ENCODE results near the gene PDE7B.

Gene PDE7B

DNA sequence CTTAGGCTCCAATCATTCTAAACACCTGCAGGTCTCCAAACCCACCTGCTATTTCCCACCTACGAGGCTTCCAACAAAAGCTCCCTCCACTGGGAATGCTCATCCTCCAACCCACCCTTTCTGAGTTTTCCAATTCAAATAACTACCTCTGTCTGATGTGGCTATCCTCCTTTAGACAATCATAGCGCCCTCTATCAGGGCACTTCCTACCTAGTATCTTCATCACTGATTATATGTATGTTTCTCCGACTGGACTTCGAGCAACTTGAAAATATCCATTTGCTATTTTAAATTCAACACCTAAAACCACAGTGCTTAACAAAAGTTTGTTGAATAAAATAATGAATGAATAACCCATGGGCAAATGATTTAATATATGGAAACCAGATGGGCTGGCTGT lies 357.3 kb downstream of the PDE7B start:
- WGBS (ENCODE audit: extremely low coverage, insufficient coverage, low lambda C conversion rate): no CpG with 5 or more reads among the region's 4 CpGs

DNA sequence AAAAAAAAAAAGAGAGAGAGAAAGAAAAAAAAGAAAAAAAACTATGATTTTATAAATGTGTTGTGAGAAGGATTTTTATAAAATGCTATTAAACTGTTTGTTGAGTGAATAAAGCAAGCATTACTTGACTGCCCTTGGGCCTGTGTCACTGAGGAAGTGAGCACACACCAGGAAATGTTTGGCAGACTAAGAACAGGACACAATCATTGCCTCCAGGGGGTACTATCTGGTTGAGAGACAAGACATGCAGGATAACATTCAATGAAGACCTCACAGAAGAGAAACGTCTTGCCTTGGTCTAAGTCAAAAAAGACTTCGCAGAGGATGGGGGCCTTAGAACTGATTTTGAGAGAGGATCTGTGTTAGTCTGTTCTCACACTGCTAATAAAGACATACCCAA lies 358.0 kb downstream of the PDE7B start:
- H4K8ac ChIP-seq (ENCODE audit: low read depth, low read length): no peak overlapping the region
- H3K18ac ChIP-seq (ENCODE audit: low read length): no peak overlapping the region
- DNase-seq: peak; percentile 60
- no peak overlapping the region for H3K4me3 ChIP-seq (ENCODE audit: low read length)
- H3K27ac ChIP-seq (ENCODE audit: low read depth, low read length): no peak overlapping the region
- no peak overlapping the region for H2BK120ac ChIP-seq (ENCODE audit: low read depth, low read length)
- no peak overlapping the region for H2AK5ac ChIP-seq (ENCODE audit: low read length)
- no peaks in the 10 kb centered on the region for H3K36me3 ChIP-seq (ENCODE audit: control insufficient read depth, insufficient read depth, low read length)
- H3K4ac ChIP-seq (ENCODE audit: low read depth, low read length): no peak overlapping the region
- no peaks in the 10 kb centered on the region for H3K79me1 ChIP-seq (ENCODE audit: low read length)
- no peaks in the 10 kb centered on the region for H3K79me2 ChIP-seq (ENCODE audit: control insufficient read depth, insufficient read depth, low read length)
- no peak overlapping the region for H3K56ac ChIP-seq (ENCODE audit: low read length)
- no peak overlapping the region for H2BK15ac ChIP-seq (replicated peaks; ENCODE audit: low read depth)
- H2BK5ac ChIP-seq (ENCODE audit: low read length): no peak overlapping the region
- H3K9ac ChIP-seq (ENCODE audit: low read length): no peak overlapping the region
- WGBS (ENCODE audit: extremely low coverage, insufficient coverage, low lambda C conversion rate): no CpG with 5 or more reads among the region's 2 CpGs
- no peaks in the 10 kb centered on the region for H3K4me1 ChIP-seq (ENCODE audit: control insufficient read depth, low read depth, low read length)
- no peak overlapping the region for H3K23ac ChIP-seq (ENCODE audit: low read length)
- no peak overlapping the region for H3K4me2 ChIP-seq (ENCODE audit: low read length)
- no peaks in the 10 kb centered on the region for H3K27me3 ChIP-seq (ENCODE audit: insufficient read depth, low read length, poor library complexity)
- no peak overlapping the region for H4K5ac ChIP-seq (ENCODE audit: low read length)

More for the DNA sequence above, 357.3 kb downstream of the PDE7B start:
- Histone ChIP-seq H3K4me2 (ENCODE audit: low read length) (no peak overlapping the region), H3K9ac (ENCODE audit: low read length) (no peak overlapping the region), H4K5ac (ENCODE audit: low read length) (no peak overlapping the region), H3K56ac (ENCODE audit: low read length) (no peak overlapping the region), H2BK15ac (replicated peaks; ENCODE audit: low read depth) (no peak overlapping the region), H3K79me1 (ENCODE audit: low read length) (no peaks in the 10 kb centered on the region), H3K18ac (ENCODE audit: low read length) (no peak overlapping the region), H2BK120ac (ENCODE audit: low read depth, low read length) (no peak overlapping the region), H2BK5ac (ENCODE audit: low read length) (no peak overlapping the region), H2AK5ac (ENCODE audit: low read length) (no peak overlapping the region), H3K27me3 (ENCODE audit: insufficient read depth, low read length, poor library complexity) (no peaks in the 10 kb centered on the region), H3K79me2 (ENCODE audit: control insufficient read depth, insufficient read depth, low read length) (no peaks in the 10 kb centered on the region), H3K36me3 (ENCODE audit: control insufficient read depth, insufficient read depth, low read length) (no peaks in the 10 kb centered on the region), H3K4me3 (ENCODE audit: low read length) (no peak overlapping the region), H3K23ac (ENCODE audit: low read length) (no peak overlapping the region), H3K27ac (ENCODE audit: low read depth, low read length) (no peak overlapping the region), H3K4ac (ENCODE audit: low read depth, low read length) (no peak overlapping the region), H4K8ac (ENCODE audit: low read depth, low read length) (no peak overlapping the region), H3K4me1 (ENCODE audit: control insufficient read depth, low read depth, low read length) (no peaks in the 10 kb centered on the region)
- DNase-seq: peak; percentile 22

DNA sequence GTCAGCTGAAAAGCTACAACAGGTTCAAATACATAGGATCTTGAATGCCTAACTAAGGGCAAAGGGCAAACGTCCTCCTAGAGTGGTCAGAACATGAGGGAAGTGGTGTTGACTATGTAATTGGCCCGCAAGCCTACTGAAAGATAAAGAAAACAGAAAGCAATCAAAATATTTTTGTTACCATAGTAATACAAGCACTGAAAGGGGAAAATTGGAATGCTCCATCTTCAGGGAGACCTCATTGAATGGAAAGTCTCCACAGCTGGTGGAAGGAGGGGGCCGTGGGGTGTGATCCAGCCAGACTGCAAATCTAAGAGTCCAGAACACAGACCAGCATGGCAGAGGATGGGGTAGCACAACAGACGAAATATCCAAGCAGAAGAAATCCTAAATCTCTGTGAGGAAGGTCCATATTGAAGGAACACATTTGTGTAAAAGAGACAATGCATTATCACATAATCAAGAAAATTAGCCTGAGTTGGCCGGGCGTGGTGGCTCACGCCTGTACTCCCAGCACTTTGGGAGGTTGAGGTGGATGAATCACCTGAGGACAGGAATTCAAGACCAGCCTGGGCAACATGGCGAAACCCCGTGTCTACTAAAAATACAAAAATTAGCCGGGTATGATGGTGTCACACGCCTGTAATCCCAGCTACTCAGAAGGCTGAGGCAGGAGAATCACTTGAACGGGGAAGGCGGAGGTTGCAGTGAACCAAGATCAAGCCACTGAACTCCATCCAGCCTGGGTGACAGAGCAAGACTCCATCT lies 359.1 kb downstream of the PDE7B start:
- Histone ChIP-seq H3K4me3 (ENCODE audit: low read length) (no peak overlapping the region), H3K79me1 (ENCODE audit: low read length) (no peaks in the 10 kb centered on the region), H3K18ac (ENCODE audit: low read length) (no peak overlapping the region), H3K4me1 (ENCODE audit: control insufficient read depth, low read depth, low read length) (no peaks in the 10 kb centered on the region), H2BK5ac (ENCODE audit: low read length) (no peak overlapping the region), H3K36me3 (ENCODE audit: control insufficient read depth, insufficient read depth, low read length) (no peaks in the 10 kb centered on the region), H3K4ac (ENCODE audit: low read depth, low read length) (no peak overlapping the region), H2AK5ac (ENCODE audit: low read length) (no peak overlapping the region), H4K8ac (ENCODE audit: low read depth, low read length) (no peak overlapping the region), H3K27ac (ENCODE audit: low read depth, low read length) (no peak overlapping the region), H3K56ac (ENCODE audit: low read length) (no peak overlapping the region), H3K23ac (ENCODE audit: low read length) (no peak overlapping the region), H4K5ac (ENCODE audit: low read length) (no peak overlapping the region), H3K27me3 (ENCODE audit: insufficient read depth, low read length, poor library complexity) (no peaks in the 10 kb centered on the region), H2BK15ac (replicated peaks; ENCODE audit: low read depth) (no peak overlapping the region), H2BK120ac (ENCODE audit: low read depth, low read length) (no peak overlapping the region), H3K9ac (ENCODE audit: low read length) (no peak overlapping the region), H3K79me2 (ENCODE audit: control insufficient read depth, insufficient read depth, low read length) (no peaks in the 10 kb centered on the region), H3K4me2 (ENCODE audit: low read length) (no peak overlapping the region)
- WGBS (ENCODE audit: extremely low coverage, insufficient coverage, low lambda C conversion rate): no CpG with 5 or more reads among the region's 13 CpGs
- no peak for DNase-seq

DNA sequence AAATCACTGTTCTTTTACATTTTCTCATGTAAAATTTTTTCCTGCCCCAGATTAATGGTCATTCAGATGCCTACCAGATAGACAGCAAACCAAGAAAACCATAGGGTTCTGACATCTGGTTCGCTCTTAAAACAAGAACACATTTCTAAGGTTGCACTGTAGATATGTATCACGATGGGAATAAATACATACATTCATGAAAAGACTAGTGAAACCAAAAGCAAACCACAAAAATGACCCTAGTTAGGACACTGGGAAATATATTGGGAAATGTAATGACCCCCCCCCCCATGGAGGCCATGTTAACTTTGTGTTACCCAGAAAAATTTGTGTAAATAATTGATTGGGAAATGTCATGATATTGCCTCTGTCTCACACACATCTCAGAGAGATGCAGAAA lies 361.1 kb downstream of the PDE7B start:
- H3K4ac ChIP-seq (ENCODE audit: low read depth, low read length): no peak overlapping the region
- no peak overlapping the region for H4K8ac ChIP-seq (ENCODE audit: low read depth, low read length)
- H3K56ac ChIP-seq (ENCODE audit: low read length): no peak overlapping the region
- no peaks in the 10 kb centered on the region for H3K36me3 ChIP-seq (ENCODE audit: control insufficient read depth, insufficient read depth, low read length)
- H3K9ac ChIP-seq (ENCODE audit: low read length): no peak overlapping the region
- no peaks in the 10 kb centered on the region for H3K79me1 ChIP-seq (ENCODE audit: low read length)
- DNase-seq: no peak
- no peak overlapping the region for H2BK120ac ChIP-seq (ENCODE audit: low read depth, low read length)
- no peak overlapping the region for H3K27ac ChIP-seq (ENCODE audit: low read depth, low read length)
- no peak overlapping the region for H3K4me3 ChIP-seq (ENCODE audit: low read length)
- no peak overlapping the region for H3K4me2 ChIP-seq (ENCODE audit: low read length)
- no peak overlapping the region for H3K23ac ChIP-seq (ENCODE audit: low read length)
- H2AK5ac ChIP-seq (ENCODE audit: low read length): no peak overlapping the region
- no peak overlapping the region for H2BK5ac ChIP-seq (ENCODE audit: low read length)
- H2BK15ac ChIP-seq (replicated peaks; ENCODE audit: low read depth): no peak overlapping the region
- no peaks in the 10 kb centered on the region for H3K4me1 ChIP-seq (ENCODE audit: control insufficient read depth, low read depth, low read length)
- H4K5ac ChIP-seq (ENCODE audit: low read length): no peak overlapping the region
- no peaks in the 10 kb centered on the region for H3K79me2 ChIP-seq (ENCODE audit: control insufficient read depth, insufficient read depth, low read length)
- no peak overlapping the region for H3K18ac ChIP-seq (ENCODE audit: low read length)
- WGBS (ENCODE audit: extremely low coverage, insufficient coverage, low lambda C conversion rate): no CpG with 5 or more reads among the region's 2 CpGs
- no peaks in the 10 kb centered on the region for H3K27me3 ChIP-seq (ENCODE audit: insufficient read depth, low read length, poor library complexity)

DNA sequence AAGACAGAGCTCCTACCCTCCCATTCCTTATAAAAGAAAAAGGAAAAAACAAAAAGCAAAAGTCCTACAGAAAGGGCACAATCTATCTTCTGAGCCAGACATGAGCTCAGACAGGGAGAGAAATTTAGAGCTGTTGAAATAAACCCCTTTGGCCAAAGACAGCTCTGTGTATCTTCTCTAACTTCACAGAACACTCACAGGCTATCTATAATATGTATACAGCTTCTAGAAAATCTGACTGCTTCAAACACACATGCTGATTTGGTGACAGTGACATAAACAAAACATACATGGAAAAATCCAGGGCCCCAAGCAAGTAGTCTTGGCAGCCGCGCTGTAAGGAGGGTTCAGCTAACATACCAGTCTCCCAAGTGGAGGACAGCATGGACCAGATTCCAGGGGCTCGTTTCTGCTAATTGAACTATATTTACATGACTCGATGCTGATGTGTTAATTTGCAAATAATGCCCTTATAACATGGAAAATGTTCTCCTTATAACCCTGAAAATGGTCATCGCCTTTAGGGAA lies 361.6 kb downstream of the PDE7B start:
- Histone ChIP-seq H2BK15ac (replicated peaks; ENCODE audit: low read depth) (no peak overlapping the region), H3K79me2 (ENCODE audit: control insufficient read depth, insufficient read depth, low read length) (no peaks in the 10 kb centered on the region), H3K56ac (ENCODE audit: low read length) (no peak overlapping the region), H3K9ac (ENCODE audit: low read length) (no peak overlapping the region), H2BK5ac (ENCODE audit: low read length) (no peak overlapping the region), H3K27me3 (ENCODE audit: insufficient read depth, low read length, poor library complexity) (no peaks in the 10 kb centered on the region), H3K4ac (ENCODE audit: low read depth, low read length) (no peak overlapping the region), H2BK120ac (ENCODE audit: low read depth, low read length) (no peak overlapping the region), H3K27ac (ENCODE audit: low read depth, low read length) (no peak overlapping the region), H3K4me1 (ENCODE audit: control insufficient read depth, low read depth, low read length) (no peaks in the 10 kb centered on the region), H3K18ac (ENCODE audit: low read length) (no peak overlapping the region), H4K8ac (ENCODE audit: low read depth, low read length) (no peak overlapping the region), H3K4me2 (ENCODE audit: low read length) (no peak overlapping the region), H2AK5ac (ENCODE audit: low read length) (no peak overlapping the region), H3K79me1 (ENCODE audit: low read length) (no peaks in the 10 kb centered on the region), H3K23ac (ENCODE audit: low read length) (no peak overlapping the region), H3K4me3 (ENCODE audit: low read length) (no peak overlapping the region), H3K36me3 (ENCODE audit: control insufficient read depth, insufficient read depth, low read length) (no peaks in the 10 kb centered on the region), H4K5ac (ENCODE audit: low read length) (no peak overlapping the region)
- WGBS (ENCODE audit: extremely low coverage, insufficient coverage, low lambda C conversion rate): no CpG with 5 or more reads among the region's 5 CpGs
- no peak for DNase-seq

DNA sequence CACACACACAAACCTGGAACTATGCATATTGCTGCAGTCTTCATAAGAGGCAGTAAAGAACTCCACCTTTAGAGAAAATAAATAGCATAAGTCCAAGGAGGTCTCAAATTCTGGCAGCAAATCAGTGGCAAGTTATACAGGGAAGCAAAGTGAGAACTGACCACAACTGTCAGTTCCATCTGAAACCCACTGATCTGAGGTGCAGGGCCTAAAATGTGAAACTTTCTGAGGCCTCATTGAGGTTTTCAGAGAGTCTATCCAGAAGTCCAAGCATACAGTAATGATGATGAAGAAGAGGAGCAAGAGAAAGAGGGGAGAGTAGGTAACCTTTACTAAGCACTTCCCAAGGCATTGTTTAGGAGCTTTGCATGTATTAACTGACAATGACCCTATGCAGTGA lies 362.4 kb downstream of the PDE7B start:
- Histone ChIP-seq H3K79me2 (ENCODE audit: control insufficient read depth, insufficient read depth, low read length) (no peaks in the 10 kb centered on the region), H3K18ac (ENCODE audit: low read length) (no peak overlapping the region), H3K4me3 (ENCODE audit: low read length) (no peak overlapping the region), H3K36me3 (ENCODE audit: control insufficient read depth, insufficient read depth, low read length) (no peaks in the 10 kb centered on the region), H3K4me2 (ENCODE audit: low read length) (no peak overlapping the region), H2BK15ac (replicated peaks; ENCODE audit: low read depth) (no peak overlapping the region), H3K27ac (ENCODE audit: low read depth, low read length) (no peak overlapping the region), H4K5ac (ENCODE audit: low read length) (no peak overlapping the region), H3K4ac (ENCODE audit: low read depth, low read length) (no peak overlapping the region), H2AK5ac (ENCODE audit: low read length) (no peak overlapping the region), H4K8ac (ENCODE audit: low read depth, low read length) (no peak overlapping the region), H3K4me1 (ENCODE audit: control insufficient read depth, low read depth, low read length) (no peaks in the 10 kb centered on the region), H2BK120ac (ENCODE audit: low read depth, low read length) (no peak overlapping the region), H2BK5ac (ENCODE audit: low read length) (no peak overlapping the region), H3K79me1 (ENCODE audit: low read length) (no peaks in the 10 kb centered on the region), H3K56ac (ENCODE audit: low read length) (no peak overlapping the region), H3K23ac (ENCODE audit: low read length) (no peak overlapping the region), H3K9ac (ENCODE audit: low read length) (no peak overlapping the region), H3K27me3 (ENCODE audit: insufficient read depth, low read length, poor library complexity) (no peaks in the 10 kb centered on the region)
- DNase-seq: no peak
